ENCODE data around the gene SYT17. TPM values are rescaled to one million over a fixed set of nuclear protein-coding genes. Genes with fewer than 3 reads are reported as not detected.

Gene SYT17
- total and polyA plus RNA-seq, 4 donors = 3.4 to 13.1 (median 8.6) TPM

DNA sequence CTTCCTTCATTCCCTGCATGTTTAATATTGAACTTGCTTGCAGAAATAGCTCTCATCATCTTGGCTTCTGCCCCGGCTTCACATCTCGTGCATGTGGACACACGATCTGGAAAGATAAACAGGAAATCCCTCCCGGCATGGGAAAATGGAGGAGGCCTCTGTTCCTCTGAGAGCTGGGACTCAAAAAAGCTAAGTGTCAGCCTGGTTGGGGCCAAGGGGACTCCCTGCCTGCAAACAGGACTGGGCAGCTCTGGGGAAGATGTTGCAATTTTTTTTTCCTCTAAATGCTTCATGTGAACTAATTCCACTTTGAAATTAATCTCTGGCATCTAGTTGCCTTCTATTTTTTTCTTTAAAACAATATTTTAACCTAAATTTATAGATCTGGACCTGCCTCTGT, 29.4 kb upstream of the SYT17 start:
- Histone ChIP-seq H3K36me3 (ENCODE audit: control insufficient read depth in 4 of 4, insufficient read depth in 4 of 4, low read length in 4 of 4) (no peaks in the 10 kb centered on the region), H3K4me1 (ENCODE audit: control insufficient read depth in 5 of 5, insufficient read depth in 5 of 5, low read length in 5 of 5) (peaks cover 2 to 59% (median 22%) of the 10 kb centered on the region in 5 donors), H3K4me3 (no peak overlapping the region), H3K9ac (ENCODE audit: insufficient read depth in 1 of 2, low read length in 2 of 2) (no peak overlapping the region), H3K27ac (ENCODE audit: low read depth in 1 of 2, low read length in 1 of 2) (peak overlapping the region in 1 of 2 donors; percentile 23), H3K9me3 (ENCODE audit: control insufficient read depth in 4 of 4, insufficient read depth in 3 of 4, low read length in 3 of 4) (no peaks in the 10 kb centered on the region), H3K27me3 (ENCODE audit: control insufficient read depth in 3 of 3, insufficient read depth in 3 of 3, low read length in 2 of 3) (no peaks in the 10 kb centered on the region)
- 11 to 27% methylated on average over 4 of the region's 4 CpGs for WGBS, 2 donors
- ATAC-seq (ENCODE audit: insufficient read depth, low FRiP score) = no peak
- TF ChIP-seq CTCF (IDR thresholded peaks at IDR 0.05; ENCODE audit: control extremely low read depth, extremely low read depth) = no peak
- peak; percentile 93 to 98 (median 97) for DNase-seq

DNA sequence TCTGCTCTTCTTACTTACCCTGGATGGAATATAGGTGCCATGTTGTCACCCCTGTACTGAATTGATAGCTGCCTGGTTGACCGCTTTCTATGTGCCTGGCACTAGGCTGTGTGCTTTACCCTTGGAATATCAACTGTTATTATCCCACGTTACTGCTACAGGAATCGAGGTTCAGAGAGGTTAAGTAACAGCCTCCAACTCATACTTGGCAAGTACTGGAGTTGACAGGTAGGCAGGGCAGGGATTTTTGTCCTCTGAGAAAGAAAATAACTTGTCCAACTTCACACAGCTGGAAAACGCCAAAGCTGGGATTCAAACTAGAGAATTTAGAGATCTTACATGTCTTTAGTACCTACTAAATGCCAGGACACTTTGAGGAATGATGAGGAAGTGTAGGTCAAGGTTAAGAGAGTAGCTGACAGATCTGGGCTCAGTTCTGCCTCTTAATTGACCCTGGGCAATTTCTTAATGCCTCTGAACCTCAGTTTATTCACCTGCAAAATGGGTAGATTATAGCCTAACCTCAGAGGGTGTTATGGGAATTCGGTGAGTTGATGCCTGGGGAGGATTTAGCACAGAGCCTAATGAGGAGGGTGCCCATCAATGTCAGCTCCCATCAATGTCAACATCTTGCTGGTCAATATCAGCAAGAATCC, 28.5 kb upstream of the SYT17 start:
- Histone ChIP-seq H3K4me3 (no peak overlapping the region), H3K9ac (ENCODE audit: insufficient read depth in 1 of 2, low read length in 2 of 2) (peak overlapping the region in 1 of 2 donors; percentile 17), H3K9me3 (ENCODE audit: control insufficient read depth in 4 of 4, insufficient read depth in 3 of 4, low read length in 3 of 4) (no peaks in the 10 kb centered on the region), H3K27ac (ENCODE audit: low read depth in 1 of 2, low read length in 1 of 2) (peak overlapping the region in 1 of 2 donors; percentile 74), H3K4me1 (ENCODE audit: control insufficient read depth in 5 of 5, insufficient read depth in 5 of 5, low read length in 5 of 5) (peaks cover 2 to 59% (median 22%) of the 10 kb centered on the region in 5 donors), H3K36me3 (ENCODE audit: control insufficient read depth in 4 of 4, insufficient read depth in 4 of 4, low read length in 4 of 4) (no peaks in the 10 kb centered on the region), H3K27me3 (ENCODE audit: control insufficient read depth in 3 of 3, insufficient read depth in 3 of 3, low read length in 2 of 3) (no peaks in the 10 kb centered on the region)
- TF ChIP-seq CTCF (IDR thresholded peaks at IDR 0.05; ENCODE audit: control extremely low read depth, extremely low read depth) = no peak
- 63 to 79% methylated on average over 5 of the region's 5 CpGs for WGBS, 2 donors
- ATAC-seq (ENCODE audit: insufficient read depth, low FRiP score) = no peak
- no peak for DNase-seq

- TF ChIP-seq CTCF (IDR thresholded peaks at IDR 0.05; ENCODE audit: control extremely low read depth, extremely low read depth) = no peak
- peaks cover 2 to 57% (median 22%) of the 10 kb centered on the region in 5 donors for H3K4me1 ChIP-seq (ENCODE audit: control insufficient read depth in 5 of 5, insufficient read depth in 5 of 5, low read length in 5 of 5)
- ATAC-seq (ENCODE audit: insufficient read depth, low FRiP score) (no peak), DNase-seq (peak in 2 of 3 donors; percentile 47 to 60)
- H3K36me3 ChIP-seq (ENCODE audit: control insufficient read depth in 4 of 4, insufficient read depth in 4 of 4, low read length in 4 of 4) = no peaks in the 10 kb centered on the region
- H3K9me3 ChIP-seq (ENCODE audit: control insufficient read depth in 4 of 4, insufficient read depth in 3 of 4, low read length in 3 of 4) = no peaks in the 10 kb centered on the region
- no peak overlapping the region for H3K4me3 ChIP-seq
- H3K27ac ChIP-seq (ENCODE audit: low read depth in 1 of 2, low read length in 1 of 2) = peak overlapping the region in 1 of 2 donors; percentile 20
- H3K9ac ChIP-seq (ENCODE audit: insufficient read depth in 1 of 2, low read length in 2 of 2) = no peak overlapping the region
- H3K27me3 ChIP-seq (ENCODE audit: control insufficient read depth in 3 of 3, insufficient read depth in 3 of 3, low read length in 2 of 3) = no peaks in the 10 kb centered on the region
- 55 to 69% methylated on average over 2 of the region's 2 CpGs for WGBS, 2 donors
These were observed 27.6 kb upstream of the SYT17 start for GRCh38 chr16:19140396-19140795.

All from lung (tissue), 12 donors.